HG03175 (cell line): ENCODE data around the gene ANKS1B.

Experiments used
- ATAC-seq: cut with Tn5 transposase; IDR thresholded peaks from one replicate; pipeline ENCODE4 v1.9.1; 2021; ENCODE audit warnings: mild to moderate bottlenecking, moderate library complexity; ENCODE audit not compliant: unreplicated experiment

The ANKS1B gene

GRCh38 chr12:98911396-98911795 lies 1073.3 kb downstream of the ANKS1B start:
- no peak for ATAC-seq

- no peak for ATAC-seq
These were observed 1075.0 kb downstream of the ANKS1B start for GRCh38 chr12:98909746-98910145.

- no peak for ATAC-seq
These were observed 1075.9 kb downstream of the ANKS1B start for GRCh38 chr12:98908866-98909265.

GRCh38 chr12:98903875-98904274 lies 1080.9 kb downstream of the ANKS1B start:
- ATAC-seq, result no peak

GRCh38 chr12:98901189-98901588 lies 1083.5 kb downstream of the ANKS1B start:
- no peak for ATAC-seq

- ATAC-seq, result no peak
These were observed 1087.8 kb downstream of the ANKS1B start for GRCh38 chr12:98896938-98897337.

- ATAC-seq, result no peak
These were observed 1089.6 kb downstream of the ANKS1B start for GRCh38 chr12:98895086-98895651.

GRCh38 chr12:98894412-98895085 lies 1090.2 kb downstream of the ANKS1B start:
- no peak for ATAC-seq

GRCh38 chr12:98893675-98894411 lies 1090.9 kb downstream of the ANKS1B start:
- no peak for ATAC-seq

- ATAC-seq, result no peak
These were observed 1091.5 kb downstream of the ANKS1B start for GRCh38 chr12:98893126-98893674.

- ATAC-seq, result no peak
These were observed 1099.0 kb downstream of the ANKS1B start for GRCh38 chr12:98885778-98886177.

GRCh38 chr12:98883231-98883630 lies 1101.5 kb downstream of the ANKS1B start:
- no peak for ATAC-seq

GRCh38 chr12:98882526-98882925 lies 1102.2 kb downstream of the ANKS1B start:
- ATAC-seq, result no peak

GRCh38 chr12:98873776-98874175 lies 1111.0 kb downstream of the ANKS1B start:
- no peak for ATAC-seq

- ATAC-seq, result no peak
These were observed 1114.2 kb downstream of the ANKS1B start for GRCh38 chr12:98870504-98870903.

GRCh38 chr12:98869886-98870503 lies 1114.7 kb downstream of the ANKS1B start:
- no peak for ATAC-seq

- ATAC-seq, result no peak
These were observed 1116.2 kb downstream of the ANKS1B start for GRCh38 chr12:98868538-98868937.

GRCh38 chr12:98868076-98868475 lies 1116.7 kb downstream of the ANKS1B start:
- ATAC-seq, result no peak

- no peak for ATAC-seq
These were observed 1120.4 kb downstream of the ANKS1B start for GRCh38 chr12:98864363-98864762.

- ATAC-seq, result no peak
These were observed 1121.6 kb downstream of the ANKS1B start for GRCh38 chr12:98863167-98863566.

GRCh38 chr12:98861251-98861650 lies 1123.5 kb downstream of the ANKS1B start:
- ATAC-seq, result no peak
